Hepatocyte (in vitro differentiated cells): ENCODE measurements around the gene FKBP1B. TPM values are rescaled to one million over a fixed set of nuclear protein-coding genes. Genes with fewer than 3 reads are reported as not detected.

Experiments
- DNase-seq: peaks from one replicate; pipeline ENCODE4 v3.0.0-alpha.2; 2016; ENCODE audit warnings: low spot score
- H2AFZ ChIP-seq: fragments of 200-600 bp; sonication (generic); 2 replicates; pipeline ENCODE4 v1.6.0; 2016; ENCODE audit warnings: antibody characterized with exemption, mild to moderate bottlenecking
- H3K27ac ChIP-seq: fragments of 200-600 bp; sonication (generic); 2 replicates; pipeline ENCODE4 v1.5.1; 2016; ENCODE audit warnings: mild to moderate bottlenecking
- H3K27me3 ChIP-seq: fragments of 200-600 bp; sonication (generic); 2 replicates; pipeline ENCODE4 v1.6.1; 2016
- H3K36me3 ChIP-seq: fragments of 200-600 bp; sonication (generic); replicated peaks from 2 replicates; pipeline ENCODE4 v1.5.1; 2016; ENCODE audit warnings: low read depth; ENCODE audit not compliant: insufficient read depth
- H3K4me1 ChIP-seq: fragments of 200-600 bp; sonication (generic); 2 replicates; pipeline ENCODE4 v1.5.1; 2016; ENCODE audit warnings: mild to moderate bottlenecking, moderate library complexity; ENCODE audit not compliant: insufficient read depth
- H3K4me2 ChIP-seq: fragments of 200-600 bp; sonication (generic); 2 replicates; pipeline ENCODE4 v1.6.0; 2016
- H3K4me3 ChIP-seq: fragments of 200-600 bp; sonication (generic); 2 replicates; pipeline ENCODE4 v1.5.1; 2016; ENCODE audit warnings: mild to moderate bottlenecking
- H3K79me2 ChIP-seq: fragments of 200-600 bp; sonication (generic); 2 replicates; pipeline ENCODE4 v1.6.0; 2017; ENCODE audit warnings: mild to moderate bottlenecking
- H3K9me2 ChIP-seq: fragments of 200-600 bp; sonication (generic); replicated peaks from 2 replicates; pipeline ENCODE4 v1.6.0; 2017; ENCODE audit warnings: mild to moderate bottlenecking; ENCODE audit not compliant: insufficient read depth
- H3K9me3 ChIP-seq: fragments of 200-600 bp; sonication (generic); 2 replicates; pipeline ENCODE4 v1.5.1; 2016; ENCODE audit warnings: low read depth, mild to moderate bottlenecking
- H4K20me1 ChIP-seq: fragments of 200-600 bp; sonication (generic); 2 replicates; pipeline ENCODE4 v1.6.0; 2016; ENCODE audit warnings: mild to moderate bottlenecking; ENCODE audit not compliant: insufficient read depth, poor library complexity, severe bottlenecking
- CTCF ChIP-seq: fragments of 200-600 bp; sonication (generic); IDR thresholded peaks from 2 replicates; pipeline ENCODE4 v1.5.1; 2016; ENCODE audit warnings: antibody characterized with exemption, mild to moderate bottlenecking; ENCODE audit not compliant: poor library complexity
- EZH2 ChIP-seq: fragments of 200-600 bp; sonication (generic); IDR thresholded peaks from 2 replicates; pipeline ENCODE4 v1.6.1; 2016; ENCODE audit warnings: antibody characterized with exemption, mild to moderate bottlenecking, borderline replicate concordance
- EZH2phosphoT487 ChIP-seq: fragments of 200-600 bp; sonication (generic); IDR thresholded peaks from one replicate; pipeline ENCODE4 v1.6.1; 2018; ENCODE audit warnings: antibody characterized with exemption, mild to moderate bottlenecking, low read depth, moderate library complexity; ENCODE audit not compliant: unreplicated experiment, severe bottlenecking
- WGBS: methylation state at CpG from one replicate; pipeline ENCODE4 v1.1.6; 2016; ENCODE audit warnings: low lambda C conversion rate; ENCODE audit errors: missing lambda C conversion rate; 5-methylcytosine and 5-hydroxymethylcytosine counted together
- polyA plus RNA-seq: library from polyadenylated mRNA; unstranded; fragments of >200 nt; fragmentation: Nextera tagmentation; extraction: Ambion mirVana; gene quantifications from 2 replicates; pipeline ENCODE4 v1.2.1, GENCODE V29; 2016
- small RNA-seq: library from RNA; depleted of rRNA; stranded (forward); fragments of <200 nt; gene quantifications from one replicate; pipeline ENCODE3, GENCODE V24; 2014
- total RNA-seq: library from RNA; depleted of rRNA; stranded (reverse); fragments of >200 nt; gene quantifications from 2 replicates; pipeline ENCODE4 v1.2.3, GENCODE V29; 2014

The FKBP1B gene
- total and polyA plus RNA-seq, 2 experiments from 2014 or later, result 20.2 to 37.2 TPM

DNA sequence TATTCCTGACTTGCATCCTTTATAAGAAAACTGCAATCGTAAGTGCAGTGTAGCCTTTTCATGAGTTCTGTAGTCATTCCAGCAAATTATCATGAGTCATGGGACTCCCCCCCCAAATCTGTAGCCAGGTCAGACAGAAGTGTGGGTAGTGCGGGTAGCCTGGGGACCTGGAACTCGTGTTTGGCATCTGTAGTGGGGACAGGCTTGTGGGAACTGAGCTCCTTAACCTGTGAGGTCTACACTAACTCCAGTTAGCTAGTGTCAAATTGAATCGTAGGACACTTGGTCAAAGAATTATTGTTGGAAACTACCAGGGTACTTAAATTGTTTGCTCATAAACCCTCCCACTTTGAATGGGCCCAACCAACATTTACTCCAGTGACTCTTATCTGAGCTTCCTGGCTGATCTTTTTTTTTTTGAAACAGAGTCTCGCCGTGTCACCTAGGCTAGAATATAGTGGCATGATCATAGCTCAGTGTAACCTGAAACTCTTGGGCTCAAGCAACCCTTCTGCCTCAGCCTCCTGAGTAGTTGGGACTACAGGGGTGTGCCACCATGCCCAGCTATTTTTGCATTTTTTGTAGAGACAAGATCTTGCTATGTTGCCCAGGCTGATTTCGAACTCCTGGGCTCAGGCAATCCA, 61.2 kb downstream of the FKBP1B start:
- WGBS, result 87% methylated on average over 7 of the region's 7 CpGs
- H3K27me3 ChIP-seq, result no peaks in the 10 kb centered on the region
- H2AFZ ChIP-seq, result no peak overlapping the region
- no peaks in the 10 kb centered on the region for H3K79me2 ChIP-seq
- H4K20me1 ChIP-seq, result no peaks in the 10 kb centered on the region
- no peaks in the 10 kb centered on the region for H3K4me1 ChIP-seq
- no peaks in the 10 kb centered on the region for H3K36me3 ChIP-seq
- no peak overlapping the region for H3K27ac ChIP-seq
- TF ChIP-seq CTCF (no peak), EZH2phosphoT487 (no peak), EZH2 (no peak)
- no peak overlapping the region for H3K4me2 ChIP-seq
- no peaks in the 10 kb centered on the region for H3K9me3 ChIP-seq
- no peak overlapping the region for H3K4me3 ChIP-seq
- no peaks in the 10 kb centered on the region for H3K9me2 ChIP-seq
- DNase-seq, result no peak

DNA sequence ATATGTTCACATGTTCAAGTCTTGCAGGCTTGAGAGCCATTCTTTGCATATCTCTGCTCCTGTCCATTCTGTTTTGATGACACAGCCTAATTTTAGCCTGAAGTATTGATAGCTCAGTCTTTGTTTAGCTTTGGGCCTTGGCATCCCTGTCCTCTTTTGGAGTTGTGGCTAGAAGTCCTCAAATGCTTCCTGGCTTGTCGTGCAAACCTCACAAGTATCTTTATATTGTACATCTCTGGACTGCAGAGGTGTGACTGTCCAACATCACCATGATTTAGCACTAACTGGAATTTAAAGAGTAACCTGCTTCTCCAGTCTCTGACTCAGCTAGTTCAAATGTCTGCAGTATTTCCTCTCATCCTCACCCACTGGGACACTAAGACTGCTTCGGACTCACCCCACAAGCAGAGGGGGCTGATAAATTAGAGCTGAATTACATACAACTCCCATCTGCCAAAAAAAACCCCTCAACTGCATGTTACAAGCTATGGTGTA, 61.9 kb downstream of the FKBP1B start:
- Histone ChIP-seq H2AFZ (no peak overlapping the region), H3K27me3 (no peaks in the 10 kb centered on the region), H3K9me3 (no peaks in the 10 kb centered on the region), H3K4me1 (no peaks in the 10 kb centered on the region), H3K9me2 (no peaks in the 10 kb centered on the region), H3K79me2 (no peaks in the 10 kb centered on the region), H4K20me1 (no peaks in the 10 kb centered on the region), H3K36me3 (no peaks in the 10 kb centered on the region), H3K27ac (no peak overlapping the region), H3K4me3 (no peak overlapping the region), H3K4me2 (no peak overlapping the region)
- 88% methylated on average over 2 of the region's 2 CpGs for WGBS
- no peak for DNase-seq
- TF ChIP-seq EZH2, result no peak
- no peak for TF ChIP-seq CTCF
- no peak for TF ChIP-seq EZH2phosphoT487

Small RNA genes within 50 kb of the gene (small RNA-seq; reads per million reads assigned to genes)
- gene RNU6-370P, result not detected

Other genes with a start within 250 kb of the FKBP1B start
- gene ATAD2B, start 122.6 kb upstream of the FKBP1B start, total RNA-seq, result 17.1 and 26.2 TPM in 2 replicates
- 6.1 and 8.7 TPM in 2 replicates for gene ATAD2B, start 122.6 kb upstream of the FKBP1B start, polyA plus RNA-seq
- 15.9 and 16.9 TPM in 2 replicates for gene UBXN2A, start 109.3 kb upstream of the FKBP1B start, total RNA-seq
- gene UBXN2A, start 109.3 kb upstream of the FKBP1B start, polyA plus RNA-seq, result 11.7 and 16.4 TPM in 2 replicates
- not detected in 2 replicates for gene MFSD2B, start 39.7 kb upstream of the FKBP1B start, total RNA-seq
- gene MFSD2B, start 39.7 kb upstream of the FKBP1B start, polyA plus RNA-seq, result 0.25 TPM in 1 of 2 replicates, not detected in the other
- 6.0 and 6.8 TPM in 2 replicates for gene WDCP, start 2.4 kb upstream of the FKBP1B start, total RNA-seq
- 1.4 and 2.4 TPM in 2 replicates for gene WDCP, start 2.4 kb upstream of the FKBP1B start, polyA plus RNA-seq
- gene SF3B6, start 26.6 kb downstream of the FKBP1B start, total RNA-seq, result 131 and 158 TPM in 2 replicates
- 170 and 174 TPM in 2 replicates for gene SF3B6, start 26.6 kb downstream of the FKBP1B start, polyA plus RNA-seq
- gene TP53I3, start 35.1 kb downstream of the FKBP1B start, total RNA-seq, result 29.8 and 31.9 TPM in 2 replicates
- gene TP53I3, start 35.1 kb downstream of the FKBP1B start, polyA plus RNA-seq, result 52.9 and 56.2 TPM in 2 replicates
- 0.24 and 1.2 TPM in 2 replicates for gene PFN4, start 73.6 kb downstream of the FKBP1B start, total RNA-seq
- 0.75 and 1.7 TPM in 2 replicates for gene PFN4, start 73.6 kb downstream of the FKBP1B start, polyA plus RNA-seq
- gene FAM228B, start 73.7 kb downstream of the FKBP1B start, total RNA-seq, result 7.4 and 14.9 TPM in 2 replicates
- 12.5 and 20.7 TPM in 2 replicates for gene FAM228B, start 73.7 kb downstream of the FKBP1B start, polyA plus RNA-seq
- gene FAM228A, start 125.3 kb downstream of the FKBP1B start, total RNA-seq, result 0.13 and 0.24 TPM in 2 replicates
- 0.86 TPM in 1 of 2 replicates, not detected in the other for gene FAM228A, start 125.3 kb downstream of the FKBP1B start, polyA plus RNA-seq